ENCODE measurements around the gene ESR2. TPM values are rescaled to one million over a fixed set of nuclear protein-coding genes. Genes with fewer than 3 reads are reported as not detected.

Gene ESR2
- total and polyA plus RNA-seq, 2 of the 8 experiments (the other 6 are each of a cell fraction or from before 2014, with no cell fraction given), result 0.19 to 0.23 TPM

DNA sequence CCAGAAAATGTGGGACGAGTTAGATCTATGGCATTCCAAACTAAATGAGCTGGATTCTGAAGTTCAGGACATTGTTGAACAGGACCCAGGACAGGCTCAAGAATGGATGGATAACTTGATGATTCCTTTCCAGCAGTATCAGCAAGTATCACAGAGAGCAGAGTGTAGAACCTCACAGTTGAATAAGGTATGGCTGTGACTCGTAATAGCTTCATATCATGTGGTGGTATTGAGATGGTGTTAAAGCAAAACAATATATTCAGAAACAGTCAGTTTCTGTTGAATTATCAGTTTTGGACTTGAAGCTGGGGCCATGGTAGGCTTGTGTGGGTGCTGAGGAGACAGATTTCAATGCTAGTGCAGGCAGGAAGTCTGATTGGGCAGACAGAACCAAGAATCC, 213.7 kb downstream of the ESR2 start:
- Histone ChIP-seq H3K4me1 (replicated peaks in 1 of 4; ENCODE audit: control insufficient read depth in 3 of 4, insufficient read depth in 4 of 4, low read length in 3 of 4) (no peaks in the 10 kb centered on the region), H4K91ac (replicated peaks; ENCODE audit: insufficient read length, low read length) (no peak overlapping the region), H3K27ac (ENCODE audit: low read depth, low read length) (no peak overlapping the region), H4K8ac (ENCODE audit: extremely low read depth, insufficient read depth, low read length) (no peak overlapping the region), H3K4me2 (ENCODE audit: insufficient read depth in 1 of 2, low read depth in 2 of 2, low read length in 2 of 2) (no peak overlapping the region), H3K14ac (ENCODE audit: insufficient read length) (no peak overlapping the region), H4K5ac (ENCODE audit: insufficient read length, low read depth, low read length) (no peak overlapping the region), H4K20me1 (replicated peaks in 1 of 2; ENCODE audit: control insufficient read depth in 1 of 2, insufficient read depth in 2 of 2, low read length in 2 of 2) (no peaks in the 10 kb centered on the region), H3K56ac (replicated peaks; ENCODE audit: insufficient read length, low read depth, low read length) (no peak overlapping the region), H3K79me1 (ENCODE audit: low read depth, low read length) (no peaks in the 10 kb centered on the region), H3K27me3 (replicated peaks in 1 of 4; ENCODE audit: control insufficient read depth in 3 of 4, extremely low read depth in 1 of 4, insufficient read depth in 3 of 4, low read length in 3 of 4) (no peaks in the 10 kb centered on the region), H3K18ac (ENCODE audit: extremely low read depth, low read length) (no peak overlapping the region), H3K4ac (replicated peaks; ENCODE audit: insufficient read length, low read depth, low read length) (no peak overlapping the region), H3K9me3 (ENCODE audit: insufficient read depth in 2 of 2, low read depth in 1 of 2, low read length in 1 of 2) (no peaks in the 10 kb centered on the region), H2AK5ac (ENCODE audit: low read depth, low read length) (no peak overlapping the region), H2BK12ac (ENCODE audit: low read depth, low read length) (no peak overlapping the region), H3K36me3 (ENCODE audit: control insufficient read depth in 2 of 4, insufficient read depth in 4 of 4, low read length in 3 of 4) (peaks cover 4 to 17% (median 12%) of the 10 kb centered on the region in 4 experiments; a peak in 5 of 8 replicates), H3K23ac (ENCODE audit: insufficient read length) (no peak overlapping the region), H2BK15ac (ENCODE audit: low read length) (no peak overlapping the region), H3K9ac (replicated peaks in 1 of 4; ENCODE audit: extremely low read depth in 1 of 4, low read depth in 3 of 4, low read length in 3 of 4) (no peak overlapping the region), H2BK120ac (replicated peaks; ENCODE audit: low read depth, low read length) (no peak overlapping the region), H2AFZ (ENCODE audit: low read length) (no peak overlapping the region), H2BK5ac (ENCODE audit: low read depth, low read length) (no peak overlapping the region), H2BK20ac (ENCODE audit: low read length) (no peak overlapping the region), H3K4me3 (ENCODE audit: extremely low read depth in 1 of 4, insufficient read depth in 2 of 4, low read depth in 3 of 4, low read length in 4 of 4) (no peak overlapping the region), H3K23me2 (ENCODE audit: low read depth, low read length) (no peaks in the 10 kb centered on the region), H3K79me2 (ENCODE audit: control insufficient read depth in 1 of 2, insufficient read depth in 2 of 2, low read length in 2 of 2) (no peaks in the 10 kb centered on the region)
- CTCF ChIA-PET (ENCODE audit: partially characterized antibody), result interaction anchor here (0.7 to 1.8 kb wide), 4 partner anchors 19 to 663 kb away, joined by 3 to 7 read pairs (median 4); no protein-coding TSS in a partner anchor
- DNase-seq (ENCODE audit: low read depth in 1 of 2, low spot score in 2 of 2) (no peak), FAIRE-seq (no peak)
- WGBS, 2 experiments (ENCODE audit: extremely low coverage in 1 of 2, insufficient coverage in 1 of 2, insufficient read length in 1 of 2, insufficient replicate concordance in 2 of 2, low coverage in 1 of 2, low lambda C conversion rate in 2 of 2, missing lambda C conversion rate in 1 of 2), result 92% methylated on average over 2 of the region's 2 CpGs; no CpG with 5 or more reads in 1 of the 2 experiments
- POLR2A ChIA-PET (ENCODE audit: partially characterized antibody), result no interaction called here
- TF ChIP-seq TBP (IDR thresholded peaks at IDR 0.05; ENCODE audit: low read depth, low read length), result no peak
- TF ChIP-seq SIX5 (IDR thresholded peaks at IDR 0.05; ENCODE audit: low read depth, low read length), result no peak
- no peak for TF ChIP-seq CHD2 (IDR thresholded peaks at IDR 0.05; ENCODE audit: low read length)
- no peak for TF ChIP-seq SAP30 (IDR thresholded peaks at IDR 0.05; ENCODE audit: insufficient read depth, insufficient replicate concordance, low read length)
- TF ChIP-seq ATF3 (IDR thresholded peaks at IDR 0.05; ENCODE audit: insufficient read depth, low read depth, low read length), result no peak
